Measurements from ENCODE around the gene RTN1. TPM values are rescaled to one million over a fixed set of nuclear protein-coding genes. Genes with fewer than 3 reads are reported as not detected.

RTN1 gene
- total RNA-seq, 1 experiment from 2014 or later, result 0.05 TPM

DNA sequence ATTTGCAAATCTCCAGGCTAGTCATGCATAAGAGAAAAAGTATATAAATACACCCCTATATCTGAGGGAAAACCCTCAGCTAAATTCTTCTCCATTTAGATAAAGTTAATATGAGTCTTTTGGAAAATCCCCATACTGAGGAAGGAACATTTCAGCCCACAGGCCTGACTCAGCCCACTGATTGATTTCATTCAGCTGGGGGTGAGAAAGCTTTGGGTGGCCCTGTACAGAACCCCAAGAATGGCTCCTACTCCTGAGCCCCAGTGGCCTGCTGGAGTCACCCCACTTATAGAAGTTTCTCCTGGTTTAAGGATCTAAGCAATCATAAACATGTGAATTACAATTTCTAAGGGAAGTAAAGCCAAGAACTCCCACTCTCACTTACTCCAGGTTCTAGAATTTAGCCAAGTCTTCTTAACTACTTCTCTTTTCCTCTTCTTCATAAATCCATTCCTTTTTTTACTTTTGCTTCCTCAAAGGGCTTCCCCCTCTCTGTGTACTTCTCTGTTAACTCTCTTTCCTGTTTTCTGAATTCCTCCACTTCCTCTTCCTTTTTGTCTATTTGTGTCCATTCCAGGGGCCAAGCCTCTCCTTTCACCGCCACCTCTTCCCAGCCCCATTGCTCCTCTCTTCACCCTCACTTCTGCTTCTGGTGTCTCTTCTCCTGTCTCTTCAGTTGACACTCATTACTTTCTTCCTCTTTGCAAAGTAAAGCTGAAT lies 21.0 kb downstream of the RTN1 start:
- intact Hi-C loops (cut with micrococcal nuclease; ENCODE audit: unreplicated experiment), result no loop called here
- ChIA-PET POLR2A (no interaction called here), CTCF (no interaction called here)
- DNase-seq (ENCODE audit: low read depth, low spot score) (no peak), ATAC-seq (no peak)
- in situ Hi-C loops (cut with HindIII; ENCODE audit: low pct_unique_long_range_greater_than_20kb, low sequenced_read_pairs), result no loop called here
- BruUV-seq (replicated peaks), result no TSS peak
- no peaks in the 10 kb centered on the region for H3K36me3 ChIP-seq (ENCODE audit: control insufficient read depth, insufficient read depth, low read length)
- no peaks in the 10 kb centered on the region for H3K4me1 ChIP-seq (ENCODE audit: control insufficient read depth, insufficient read depth, low read length)
- H3K27me3 ChIP-seq (ENCODE audit: control insufficient read depth, insufficient read depth, low read length), result no peaks in the 10 kb centered on the region
- H3K27ac ChIP-seq (ENCODE audit: low read length), result no peak overlapping the region
- no peaks in the 10 kb centered on the region for H3K9me3 ChIP-seq (ENCODE audit: control insufficient read depth, insufficient read depth, low read depth, low read length)
- TF ChIP-seq, protein P1, sequence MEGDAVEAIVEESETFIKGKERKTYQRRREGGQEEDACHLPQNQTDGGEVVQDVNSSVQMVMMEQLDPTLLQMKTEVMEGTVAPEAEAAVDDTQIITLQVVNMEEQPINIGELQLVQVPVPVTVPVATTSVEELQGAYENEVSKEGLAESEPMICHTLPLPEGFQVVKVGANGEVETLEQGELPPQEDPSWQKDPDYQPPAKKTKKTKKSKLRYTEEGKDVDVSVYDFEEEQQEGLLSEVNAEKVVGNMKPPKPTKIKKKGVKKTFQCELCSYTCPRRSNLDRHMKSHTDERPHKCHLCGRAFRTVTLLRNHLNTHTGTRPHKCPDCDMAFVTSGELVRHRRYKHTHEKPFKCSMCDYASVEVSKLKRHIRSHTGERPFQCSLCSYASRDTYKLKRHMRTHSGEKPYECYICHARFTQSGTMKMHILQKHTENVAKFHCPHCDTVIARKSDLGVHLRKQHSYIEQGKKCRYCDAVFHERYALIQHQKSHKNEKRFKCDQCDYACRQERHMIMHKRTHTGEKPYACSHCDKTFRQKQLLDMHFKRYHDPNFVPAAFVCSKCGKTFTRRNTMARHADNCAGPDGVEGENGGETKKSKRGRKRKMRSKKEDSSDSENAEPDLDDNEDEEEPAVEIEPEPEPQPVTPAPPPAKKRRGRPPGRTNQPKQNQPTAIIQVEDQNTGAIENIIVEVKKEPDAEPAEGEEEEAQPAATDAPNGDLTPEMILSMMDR (IDR thresholded peaks at IDR 0.05), result no peak
- TF ChIP-seq SIN3A (IDR thresholded peaks at IDR 0.05; ENCODE audit: borderline replicate concordance, insufficient read depth, low read depth, low read length) (no peak), POLR2AphosphoS5 (IDR thresholded peaks at IDR 0.05; ENCODE audit: low read depth, low read length) (no peak), TCF7L2 (IDR thresholded peaks at IDR 0.05; ENCODE audit: low read depth, low read length) (no peak)
- TF ChIP-seq, protein P2, sequence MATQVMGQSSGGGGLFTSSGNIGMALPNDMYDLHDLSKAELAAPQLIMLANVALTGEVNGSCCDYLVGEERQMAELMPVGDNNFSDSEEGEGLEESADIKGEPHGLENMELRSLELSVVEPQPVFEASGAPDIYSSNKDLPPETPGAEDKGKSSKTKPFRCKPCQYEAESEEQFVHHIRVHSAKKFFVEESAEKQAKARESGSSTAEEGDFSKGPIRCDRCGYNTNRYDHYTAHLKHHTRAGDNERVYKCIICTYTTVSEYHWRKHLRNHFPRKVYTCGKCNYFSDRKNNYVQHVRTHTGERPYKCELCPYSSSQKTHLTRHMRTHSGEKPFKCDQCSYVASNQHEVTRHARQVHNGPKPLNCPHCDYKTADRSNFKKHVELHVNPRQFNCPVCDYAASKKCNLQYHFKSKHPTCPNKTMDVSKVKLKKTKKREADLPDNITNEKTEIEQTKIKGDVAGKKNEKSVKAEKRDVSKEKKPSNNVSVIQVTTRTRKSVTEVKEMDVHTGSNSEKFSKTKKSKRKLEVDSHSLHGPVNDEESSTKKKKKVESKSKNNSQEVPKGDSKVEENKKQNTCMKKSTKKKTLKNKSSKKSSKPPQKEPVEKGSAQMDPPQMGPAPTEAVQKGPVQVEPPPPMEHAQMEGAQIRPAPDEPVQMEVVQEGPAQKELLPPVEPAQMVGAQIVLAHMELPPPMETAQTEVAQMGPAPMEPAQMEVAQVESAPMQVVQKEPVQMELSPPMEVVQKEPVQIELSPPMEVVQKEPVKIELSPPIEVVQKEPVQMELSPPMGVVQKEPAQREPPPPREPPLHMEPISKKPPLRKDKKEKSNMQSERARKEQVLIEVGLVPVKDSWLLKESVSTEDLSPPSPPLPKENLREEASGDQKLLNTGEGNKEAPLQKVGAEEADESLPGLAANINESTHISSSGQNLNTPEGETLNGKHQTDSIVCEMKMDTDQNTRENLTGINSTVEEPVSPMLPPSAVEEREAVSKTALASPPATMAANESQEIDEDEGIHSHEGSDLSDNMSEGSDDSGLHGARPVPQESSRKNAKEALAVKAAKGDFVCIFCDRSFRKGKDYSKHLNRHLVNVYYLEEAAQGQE (IDR thresholded peaks at IDR 0.05; ENCODE audit: insufficient read depth in 1 of 2, low read depth in 2 of 2, low read length in 1 of 2), result no peak
- no peak overlapping the region for H3K4me3 ChIP-seq (ENCODE audit: low read depth in 2 of 2, low read length in 2 of 2)

DNA sequence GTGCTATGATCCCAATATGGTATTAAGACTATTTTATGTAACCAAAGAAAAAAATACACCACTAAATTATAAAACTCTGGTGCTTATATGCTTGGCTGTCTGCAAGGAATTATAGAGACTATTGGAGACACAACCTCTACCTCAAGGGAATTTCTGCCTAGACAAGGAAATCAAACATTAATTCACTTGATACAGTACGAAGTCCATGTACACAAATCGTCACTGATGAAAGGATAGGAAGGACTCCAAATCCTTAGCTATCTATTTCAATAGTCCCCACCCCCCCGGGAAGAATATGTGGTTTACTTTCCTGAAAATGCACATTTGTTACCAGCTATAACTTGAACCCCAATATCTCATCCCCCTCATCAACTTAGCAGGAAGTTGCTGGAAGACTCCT lies 21.9 kb downstream of the RTN1 start:
- no peak for ATAC-seq
- POLR2A ChIA-PET, result no interaction called here
- Histone ChIP-seq H3K9me3 (ENCODE audit: control insufficient read depth, insufficient read depth, low read depth, low read length) (no peaks in the 10 kb centered on the region), H3K4me3 (ENCODE audit: low read depth in 2 of 2, low read length in 2 of 2) (no peak overlapping the region), H3K27ac (ENCODE audit: low read length) (no peak overlapping the region), H3K36me3 (ENCODE audit: control insufficient read depth, insufficient read depth, low read length) (no peaks in the 10 kb centered on the region), H3K4me1 (ENCODE audit: control insufficient read depth, insufficient read depth, low read length) (no peaks in the 10 kb centered on the region), H3K27me3 (ENCODE audit: control insufficient read depth, insufficient read depth, low read length) (no peaks in the 10 kb centered on the region)
- CTCF ChIA-PET, result no interaction called here
- intact Hi-C loops (cut with micrococcal nuclease; ENCODE audit: unreplicated experiment) (no loop called here), in situ Hi-C loops (cut with HindIII; ENCODE audit: low pct_unique_long_range_greater_than_20kb, low sequenced_read_pairs) (no loop called here)
- DNase-seq (ENCODE audit: low read depth, low spot score), result no peak
- no TSS peak for BruUV-seq (replicated peaks)
- TF ChIP-seq POLR2AphosphoS5 (IDR thresholded peaks at IDR 0.05; ENCODE audit: low read depth, low read length) (no peak), TCF7L2 (IDR thresholded peaks at IDR 0.05; ENCODE audit: low read depth, low read length) (no peak), SIN3A (IDR thresholded peaks at IDR 0.05; ENCODE audit: borderline replicate concordance, insufficient read depth, low read depth, low read length) (no peak)
- TF ChIP-seq, protein P2 (IDR thresholded peaks at IDR 0.05; ENCODE audit: insufficient read depth in 1 of 2, low read depth in 2 of 2, low read length in 1 of 2), result no peak
- TF ChIP-seq, protein P1 (IDR thresholded peaks at IDR 0.05), result no peak

Measured in Panc1 (cell line).